A549 treated with GW870086 at 1 μM for 4 hours (cell line): ENCODE measurements around the gene MORC3. TPM values are rescaled to one million over a fixed set of nuclear protein-coding genes. Genes with fewer than 3 reads are reported as not detected.

Experiments used
- total RNA-seq: library from RNA; stranded (reverse); fragments of 200-300 nt; extraction: Qiagen RNA extraction; gene quantifications from 5 replicates; pipeline ENCODE4 v1.2.3, GENCODE V29; 2022; ENCODE audit warnings: low read depth

The MORC3 gene, protein sequence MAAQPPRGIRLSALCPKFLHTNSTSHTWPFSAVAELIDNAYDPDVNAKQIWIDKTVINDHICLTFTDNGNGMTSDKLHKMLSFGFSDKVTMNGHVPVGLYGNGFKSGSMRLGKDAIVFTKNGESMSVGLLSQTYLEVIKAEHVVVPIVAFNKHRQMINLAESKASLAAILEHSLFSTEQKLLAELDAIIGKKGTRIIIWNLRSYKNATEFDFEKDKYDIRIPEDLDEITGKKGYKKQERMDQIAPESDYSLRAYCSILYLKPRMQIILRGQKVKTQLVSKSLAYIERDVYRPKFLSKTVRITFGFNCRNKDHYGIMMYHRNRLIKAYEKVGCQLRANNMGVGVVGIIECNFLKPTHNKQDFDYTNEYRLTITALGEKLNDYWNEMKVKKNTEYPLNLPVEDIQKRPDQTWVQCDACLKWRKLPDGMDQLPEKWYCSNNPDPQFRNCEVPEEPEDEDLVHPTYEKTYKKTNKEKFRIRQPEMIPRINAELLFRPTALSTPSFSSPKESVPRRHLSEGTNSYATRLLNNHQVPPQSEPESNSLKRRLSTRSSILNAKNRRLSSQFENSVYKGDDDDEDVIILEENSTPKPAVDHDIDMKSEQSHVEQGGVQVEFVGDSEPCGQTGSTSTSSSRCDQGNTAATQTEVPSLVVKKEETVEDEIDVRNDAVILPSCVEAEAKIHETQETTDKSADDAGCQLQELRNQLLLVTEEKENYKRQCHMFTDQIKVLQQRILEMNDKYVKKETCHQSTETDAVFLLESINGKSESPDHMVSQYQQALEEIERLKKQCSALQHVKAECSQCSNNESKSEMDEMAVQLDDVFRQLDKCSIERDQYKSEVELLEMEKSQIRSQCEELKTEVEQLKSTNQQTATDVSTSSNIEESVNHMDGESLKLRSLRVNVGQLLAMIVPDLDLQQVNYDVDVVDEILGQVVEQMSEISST
- total RNA-seq = 4.5 to 9.8 TPM (median 6.8 TPM) in 5 replicates

DNA sequence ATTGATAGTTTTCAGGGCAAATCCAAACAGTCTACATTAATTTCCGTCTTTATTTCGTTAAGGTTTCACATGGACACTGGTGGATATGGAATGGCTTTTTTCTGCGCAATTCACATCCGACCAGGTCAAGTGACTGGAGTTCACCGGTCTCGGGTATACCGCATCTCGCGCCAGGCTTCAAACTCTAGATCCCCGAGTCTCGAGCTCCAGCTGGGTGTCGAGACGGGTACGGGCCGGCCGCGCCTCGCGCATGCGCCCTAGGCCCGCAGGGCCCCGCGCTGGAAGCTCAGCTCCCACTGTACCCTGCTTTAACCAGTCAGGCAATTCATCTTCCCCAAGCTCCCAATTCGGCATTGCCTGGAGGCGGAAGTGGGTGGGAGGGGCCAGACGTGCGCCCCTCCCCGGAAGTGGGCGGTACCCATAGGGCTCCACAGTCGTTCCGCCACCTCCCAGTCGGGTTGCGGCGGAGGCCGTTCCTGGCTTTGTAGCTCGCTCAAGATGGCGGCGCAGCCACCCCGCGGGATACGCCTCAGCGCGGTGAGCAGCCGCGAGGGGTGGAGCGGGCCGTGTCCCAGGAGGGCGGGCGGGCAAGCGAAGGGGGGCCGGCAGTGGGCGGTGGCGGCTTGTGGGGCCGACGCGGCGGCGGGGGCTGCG lies at the start of gene MORC3:
Gene MORC3 (plus strand): TSS at position 431 of the 654 bp plus-strand sequence. CDS start 68 bp downstream, at position 499.

DNA sequence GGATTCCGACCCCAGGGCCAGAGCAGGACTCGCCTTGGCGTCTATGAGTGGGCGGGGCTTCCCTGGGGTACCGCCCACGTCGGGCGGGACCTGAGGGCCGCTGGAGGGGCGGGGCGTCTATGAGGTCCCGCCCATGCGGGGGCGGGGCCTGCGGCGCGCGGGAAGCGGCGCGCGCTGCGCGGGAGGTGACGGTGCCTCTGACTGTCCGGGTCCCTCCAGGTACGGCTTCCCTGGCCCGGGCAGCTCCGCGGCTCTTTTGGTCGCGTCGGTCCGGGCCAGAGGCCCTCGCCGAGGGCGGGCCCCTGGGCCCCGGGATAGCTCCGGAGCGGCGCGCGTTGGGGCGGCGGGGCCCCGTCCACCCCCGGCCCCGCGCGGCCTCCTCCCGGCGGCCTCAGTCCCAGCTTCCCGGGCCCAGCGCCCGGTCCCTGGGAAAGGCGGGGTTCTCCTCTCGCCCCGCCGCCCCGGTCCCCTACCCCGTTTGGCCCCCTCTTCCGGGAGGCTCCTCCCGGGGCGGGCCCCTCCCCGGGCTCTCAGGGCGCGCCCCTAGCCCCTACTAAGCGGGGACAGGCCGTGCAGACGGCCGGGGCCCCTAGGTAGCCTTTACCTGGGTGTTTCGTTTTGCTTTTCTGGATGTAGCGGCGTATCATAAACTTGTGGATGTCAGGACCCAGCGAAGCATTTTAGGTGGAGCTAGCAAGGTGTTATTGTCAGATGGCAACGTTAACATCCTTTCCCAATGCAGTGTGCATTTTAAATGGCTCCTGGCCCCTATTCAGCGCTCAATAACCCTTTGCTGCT lies 65.4 kb downstream of the MORC3 start, which contains the start of gene CHAF1B:
Gene CHAF1B (plus strand): TSS at position 160 of the 798 bp plus-strand sequence. CDS start 745 bp downstream, outside the sequence.

Other genes starting within 250 kb of the MORC3 start
- gene CBR3, start 185.1 kb upstream of the MORC3 start, total RNA-seq = 10.2 to 12.7 TPM (median 12.1 TPM) in 5 replicates
- gene DOP1B, start 163.4 kb upstream of the MORC3 start, total RNA-seq = 3.4 to 5.1 TPM (median 4.8 TPM) in 5 replicates
- gene CHAF1B, start 65.2 kb downstream of the MORC3 start, total RNA-seq = 10.7 to 12.6 TPM (median 11.2 TPM) in 5 replicates
- gene CLDN14, start 159.9 kb downstream of the MORC3 start, total RNA-seq = 0.12 TPM in 1 of 5 replicates, not detected in the others